ENCODE data around the gene MYOM3. TPM values are rescaled to one million over a fixed set of nuclear protein-coding genes. Genes with fewer than 3 reads are reported as not detected.

The MYOM3 gene
- total and polyA plus RNA-seq, 2 of the 13 experiments (the other 11 are each of a cell fraction or from before 2014, with no cell fraction given): 5.8 to 15.3 TPM

- no peaks in the 10 kb centered on the region for H3K79me2 ChIP-seq (ENCODE audit: insufficient read depth, low read length)
- CTCF ChIA-PET (ENCODE audit: low intra/inter-chr PET ratio, low total read pairs): no interaction called here
- H4K20me1 ChIP-seq (ENCODE audit: insufficient read depth, low read length): no peaks in the 10 kb centered on the region
- WGBS (ENCODE audit: low lambda C conversion rate): 88% methylated on average over 9 of the region's 12 CpGs
- POLR2A ChIA-PET: no interaction called here
- FAIRE-seq (no peak), ATAC-seq (no peak), DNase-seq (ENCODE audit: low spot score) (no peak)
- H3K4me1 ChIP-seq (ENCODE audit: insufficient read depth, low read length): peaks cover 8% of the 10 kb centered on the region; the same call in 1 of the 2 replicates
- intact Hi-C loops (cut with micrococcal nuclease; ENCODE audit: unreplicated experiment) (no loop called here), in situ Hi-C loops (cut with HindIII; ENCODE audit: extremely low pct_ligation_motif_present, low pct_unique_long_range_greater_than_20kb) (no loop called here)
- H3K4me2 ChIP-seq (ENCODE audit: low read depth, low read length): no peak overlapping the region
- no peaks in the 10 kb centered on the region; a peak in 1 of 5 replicates for H3K36me3 ChIP-seq (replicated peaks in 1 of 2; ENCODE audit: control insufficient read depth in 1 of 2, insufficient read depth in 2 of 2, low read length in 2 of 2)
- BruUV-seq (replicated peaks): no TSS peak
- H3K9ac ChIP-seq (ENCODE audit: insufficient read depth, low read depth, low read length): no peak overlapping the region
- no peak for TF ChIP-seq SNAI1 (CRISPR knock-in tag; IDR thresholded peaks at IDR 0.05; ENCODE audit: borderline replicate concordance)
- TF ChIP-seq ZNF644 (CRISPR knock-in tag; IDR thresholded peaks at IDR 0.05; ENCODE audit: low read depth): no peak
- TF ChIP-seq ZNF3 (CRISPR knock-in tag; IDR thresholded peaks at IDR 0.05): no peak
- TF ChIP-seq ZNF75D (CRISPR knock-in tag; IDR thresholded peaks at IDR 0.05; ENCODE audit: borderline replicate concordance): no peak
- TF ChIP-seq SATB2 (CRISPR knock-in tag; IDR thresholded peaks at IDR 0.05): no peak
- TF ChIP-seq ZNF230 (CRISPR knock-in tag; IDR thresholded peaks at IDR 0.05): no peak
- TF ChIP-seq ZNF83 (CRISPR knock-in tag; IDR thresholded peaks at IDR 0.05; ENCODE audit: borderline replicate concordance): no peak
- no peak for TF ChIP-seq SP140L (CRISPR knock-in tag; IDR thresholded peaks at IDR 0.05; ENCODE audit: borderline replicate concordance)
- no peak for TF ChIP-seq TP53 (CRISPR knock-in tag; conservative IDR thresholded peaks at IDR 0.05)
- TF ChIP-seq MIXL1 (CRISPR knock-in tag; IDR thresholded peaks at IDR 0.05): no peak
- no peak for TF ChIP-seq ZNF512 (CRISPR knock-in tag; IDR thresholded peaks at IDR 0.05)
- TF ChIP-seq ZFP62 (CRISPR knock-in tag; IDR thresholded peaks at IDR 0.05): no peak
- TF ChIP-seq TMF1 (CRISPR knock-in tag; IDR thresholded peaks at IDR 0.05; ENCODE audit: low read depth): no peak
- no peak for TF ChIP-seq ZMYM2 (CRISPR knock-in tag; IDR thresholded peaks at IDR 0.05)
- TF ChIP-seq TCF7 (IDR thresholded peaks at IDR 0.05; ENCODE audit: low read depth): no peak
- TF ChIP-seq ZNF530 (CRISPR knock-in tag; IDR thresholded peaks at IDR 0.05; ENCODE audit: low read depth): no peak
- TF ChIP-seq MTF2 (CRISPR knock-in tag; IDR thresholded peaks at IDR 0.05; ENCODE audit: borderline replicate concordance): no peak
- no peak for TF ChIP-seq MBD4 (IDR thresholded peaks at IDR 0.05; ENCODE audit: borderline replicate concordance, low read length)
- no peak overlapping the region for H3K27ac ChIP-seq (ENCODE audit: extremely low read length, insufficient read depth, low read length)
- no peaks in the 10 kb centered on the region for H3K9me3 ChIP-seq (ENCODE audit: low read length)
- H2AFZ ChIP-seq (ENCODE audit: low read length): no peak overlapping the region
- H3K27me3 ChIP-seq (ENCODE audit: control insufficient read depth in 1 of 2, insufficient read depth in 2 of 2, low read length in 2 of 2): no peaks in the 10 kb centered on the region
- H3K4me3 ChIP-seq (replicated peaks in 1 of 3; ENCODE audit: insufficient read depth in 1 of 3, low read depth in 2 of 3, low read length in 3 of 3): no peak overlapping the region
These were observed 44.0 kb downstream of the MYOM3 start for GRCh38 chr1:24067978-24068377.

Measured in HepG2 (cell line).